H1 (cell line): ENCODE data around the gene AMPD3. TPM values are rescaled to one million over a fixed set of nuclear protein-coding genes. Genes with fewer than 3 reads are reported as not detected.

Experiments used
- CTBP2 ChIP-seq: IDR thresholded peaks from 2 replicates; pipeline ENCODE4 v1.7.0; 2011; ENCODE audit warnings: borderline replicate concordance, mild to moderate bottlenecking, moderate library complexity, mixed read lengths, low read length; ENCODE audit not compliant: insufficient read depth, insufficient read length
- CTCF ChIP-seq, 3 experiments: IDR thresholded peaks; 1 replicate in 2 of 3; 2 replicates in 1 of 3; pipeline versions ENCODE4 v1.5.1 to v1.6.1; 2011; ENCODE audit warnings: low read length in 3 of 3, mild to moderate bottlenecking in 3 of 3, inconsistent platforms in 2 of 3, low read depth in 1 of 3, moderate library complexity in 1 of 3; ENCODE audit not compliant: insufficient read depth in 1 of 3; ENCODE audit errors: control extremely low read depth in 1 of 3
- E2F6 ChIP-seq: IDR thresholded peaks from 2 replicates; pipeline ENCODE4 v1.6.1; 2012; ENCODE audit warnings: inconsistent platforms
- GABPA ChIP-seq: IDR thresholded peaks from 2 replicates; pipeline ENCODE4 v1.6.1; 2011; ENCODE audit warnings: mild to moderate bottlenecking, low read length, moderate library complexity, borderline replicate concordance; ENCODE audit not compliant: insufficient read depth
- RAD21 ChIP-seq, 2 experiments: IDR thresholded peaks in 1 of 2; conservative IDR thresholded peaks in 1 of 2; 2 replicates each; pipeline ENCODE4 v1.6.1; 2011; ENCODE audit warnings: low read depth in 2 of 2, low read length in 2 of 2, improper control_type of control experiment in 1 of 2, inconsistent platforms in 1 of 2, mild to moderate bottlenecking in 1 of 2, moderate library complexity in 1 of 2
- RBBP5 ChIP-seq: IDR thresholded peaks from 2 replicates; pipeline ENCODE4 v1.7.1; 2012; ENCODE audit warnings: low read depth, mild to moderate bottlenecking, inconsistent platforms, low read length, moderate library complexity, borderline replicate concordance
- polyA plus RNA-seq, 7 experiments: library from polyadenylated mRNA; depleted of rRNA in 3 of 7; stranded (reverse) in 5 of 7; unstranded in 2 of 7; fragments of >200 nt in 5 of 7; fragments of 200-250 nt in 2 of 7; gene quantifications; 1 replicate in 5 of 7; 2 replicates in 1 of 7; 4 replicates in 1 of 7; pipeline versions ENCODE4 v1.2.1 to v1.2.3, GENCODE V29; 2011 to 2013; ENCODE audit warnings: missing spikeins in 2 of 7, mixed read lengths in 2 of 7
- total RNA-seq: library from RNA; stranded (reverse); fragmentation: NEBNext Ultra II Directional; extraction: Animal tissue kit (Norgen Biotek cat#: 25700); gene quantifications from 2 replicates; pipeline ENCODE4 v1.2.1, GENCODE V29; 2021

Gene AMPD3
- total and polyA plus RNA-seq, 2 of the 8 experiments (the other 6 are each of a cell fraction or from before 2014, with no cell fraction given), result 4.0 to 6.3 TPM

- no peak for TF ChIP-seq CTCF (IDR thresholded peaks at IDR 0.05; ENCODE audit: control extremely low read depth in 1 of 3, insufficient read depth in 1 of 3, low read depth in 1 of 3, low read length in 3 of 3)
- no peak for TF ChIP-seq GABPA
- no peak for TF ChIP-seq CTBP2
- no peak for TF ChIP-seq RAD21 (IDR thresholded peaks at IDR 0.05 in 1 of 2, conservative IDR thresholded peaks at IDR 0.05 in 1 of 2; ENCODE audit: low read depth in 2 of 2, low read length in 2 of 2)
- no peak for TF ChIP-seq E2F6
- TF ChIP-seq RBBP5, result no peak
Observed at GRCh38 chr11:10441652-10442503, 13.2 kb upstream of the AMPD3 start (continued).
